ENCODE measurements around the gene IGFL2. TPM values are rescaled to one million over a fixed set of nuclear protein-coding genes. Genes with fewer than 3 reads are reported as not detected.

Gene IGFL2
- total RNA-seq, 1 experiment from 2014 or later = not detected

DNA sequence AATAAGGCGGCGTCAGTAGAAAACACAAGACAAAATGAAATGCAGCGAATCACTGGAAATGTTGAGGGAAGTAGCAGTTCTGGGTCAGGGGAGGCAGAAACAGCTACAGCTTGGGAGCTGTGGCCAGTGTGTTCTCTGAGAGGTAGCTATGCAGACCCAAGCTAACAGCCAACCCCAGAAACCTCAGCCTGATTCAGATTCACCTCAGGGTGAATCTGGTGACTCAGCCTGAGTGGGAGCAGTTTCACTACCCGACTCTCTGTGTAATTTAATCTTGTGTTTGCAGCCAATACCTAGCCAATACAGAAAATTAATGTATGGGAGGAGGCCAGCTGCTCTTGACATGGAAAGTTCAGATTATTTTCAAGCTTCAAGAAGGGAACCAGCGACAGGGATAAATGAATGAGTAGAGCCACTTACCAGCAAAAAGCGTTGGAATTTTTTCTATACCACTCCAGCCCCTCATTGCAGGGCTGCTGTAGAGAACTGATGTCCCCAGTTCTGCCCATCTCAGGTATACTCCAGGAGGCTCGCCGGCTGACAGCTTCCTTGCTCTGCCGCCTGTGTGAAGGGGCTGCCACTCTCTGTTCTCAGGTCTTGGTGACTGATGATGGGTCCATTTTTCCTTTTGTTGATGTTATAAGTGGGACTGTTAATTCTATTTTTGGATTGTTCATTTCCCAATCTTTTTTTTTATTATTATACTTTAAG, 32.5 kb upstream of the IGFL2 start:
- in situ Hi-C loops (cut with HindIII; ENCODE audit: low pct_unique_long_range_greater_than_20kb, low sequenced_read_pairs) = no loop called here
- ATAC-seq = peak; percentile 78; the same call in 1 of the 2 replicates
- CTCF ChIA-PET = interaction anchor here (1.0 kb wide), 1 partner anchor 37 kb away, joined by 3 read pairs; no protein-coding TSS in a partner anchor

DNA sequence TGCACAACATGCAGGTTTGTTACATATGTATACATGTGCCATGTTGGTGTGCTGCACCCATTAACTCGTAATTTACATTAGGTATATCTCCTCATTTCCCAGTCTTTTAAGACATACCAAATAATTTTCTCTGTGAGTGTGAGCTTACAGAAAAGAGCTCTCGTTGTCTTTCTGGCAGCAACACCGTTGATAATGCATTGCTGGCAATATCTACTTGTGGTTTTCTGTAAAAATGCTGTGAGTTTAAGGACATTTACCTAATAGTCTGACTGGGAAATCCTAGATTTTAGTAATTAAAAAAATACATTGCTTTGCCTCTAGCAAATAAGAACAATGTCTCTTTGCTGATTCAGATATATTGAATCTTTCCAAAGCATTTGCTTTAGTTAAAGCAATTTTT, 31.9 kb upstream of the IGFL2 start:
- intact Hi-C loops (cut with micrococcal nuclease; ENCODE audit: unreplicated experiment) (no loop called here), in situ Hi-C loops (cut with HindIII; ENCODE audit: low pct_unique_long_range_greater_than_20kb, low sequenced_read_pairs) (no loop called here)
- no peak overlapping the region for H3K4me3 ChIP-seq (ENCODE audit: low read depth in 2 of 2, low read length in 2 of 2)
- BruUV-seq (replicated peaks) = no TSS peak
- CTCF ChIA-PET = interaction anchor here (1.0 kb wide), 1 partner anchor 38 kb away, joined by 3 read pairs; no protein-coding TSS in a partner anchor
- TF ChIP-seq SIN3A (IDR thresholded peaks at IDR 0.05; ENCODE audit: borderline replicate concordance, insufficient read depth, low read depth, low read length) = no peak
- TF ChIP-seq, protein P1, sequence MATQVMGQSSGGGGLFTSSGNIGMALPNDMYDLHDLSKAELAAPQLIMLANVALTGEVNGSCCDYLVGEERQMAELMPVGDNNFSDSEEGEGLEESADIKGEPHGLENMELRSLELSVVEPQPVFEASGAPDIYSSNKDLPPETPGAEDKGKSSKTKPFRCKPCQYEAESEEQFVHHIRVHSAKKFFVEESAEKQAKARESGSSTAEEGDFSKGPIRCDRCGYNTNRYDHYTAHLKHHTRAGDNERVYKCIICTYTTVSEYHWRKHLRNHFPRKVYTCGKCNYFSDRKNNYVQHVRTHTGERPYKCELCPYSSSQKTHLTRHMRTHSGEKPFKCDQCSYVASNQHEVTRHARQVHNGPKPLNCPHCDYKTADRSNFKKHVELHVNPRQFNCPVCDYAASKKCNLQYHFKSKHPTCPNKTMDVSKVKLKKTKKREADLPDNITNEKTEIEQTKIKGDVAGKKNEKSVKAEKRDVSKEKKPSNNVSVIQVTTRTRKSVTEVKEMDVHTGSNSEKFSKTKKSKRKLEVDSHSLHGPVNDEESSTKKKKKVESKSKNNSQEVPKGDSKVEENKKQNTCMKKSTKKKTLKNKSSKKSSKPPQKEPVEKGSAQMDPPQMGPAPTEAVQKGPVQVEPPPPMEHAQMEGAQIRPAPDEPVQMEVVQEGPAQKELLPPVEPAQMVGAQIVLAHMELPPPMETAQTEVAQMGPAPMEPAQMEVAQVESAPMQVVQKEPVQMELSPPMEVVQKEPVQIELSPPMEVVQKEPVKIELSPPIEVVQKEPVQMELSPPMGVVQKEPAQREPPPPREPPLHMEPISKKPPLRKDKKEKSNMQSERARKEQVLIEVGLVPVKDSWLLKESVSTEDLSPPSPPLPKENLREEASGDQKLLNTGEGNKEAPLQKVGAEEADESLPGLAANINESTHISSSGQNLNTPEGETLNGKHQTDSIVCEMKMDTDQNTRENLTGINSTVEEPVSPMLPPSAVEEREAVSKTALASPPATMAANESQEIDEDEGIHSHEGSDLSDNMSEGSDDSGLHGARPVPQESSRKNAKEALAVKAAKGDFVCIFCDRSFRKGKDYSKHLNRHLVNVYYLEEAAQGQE (IDR thresholded peaks at IDR 0.05; ENCODE audit: insufficient read depth in 1 of 2, low read depth in 2 of 2, low read length in 1 of 2) = no peak
- TF ChIP-seq, protein P2, sequence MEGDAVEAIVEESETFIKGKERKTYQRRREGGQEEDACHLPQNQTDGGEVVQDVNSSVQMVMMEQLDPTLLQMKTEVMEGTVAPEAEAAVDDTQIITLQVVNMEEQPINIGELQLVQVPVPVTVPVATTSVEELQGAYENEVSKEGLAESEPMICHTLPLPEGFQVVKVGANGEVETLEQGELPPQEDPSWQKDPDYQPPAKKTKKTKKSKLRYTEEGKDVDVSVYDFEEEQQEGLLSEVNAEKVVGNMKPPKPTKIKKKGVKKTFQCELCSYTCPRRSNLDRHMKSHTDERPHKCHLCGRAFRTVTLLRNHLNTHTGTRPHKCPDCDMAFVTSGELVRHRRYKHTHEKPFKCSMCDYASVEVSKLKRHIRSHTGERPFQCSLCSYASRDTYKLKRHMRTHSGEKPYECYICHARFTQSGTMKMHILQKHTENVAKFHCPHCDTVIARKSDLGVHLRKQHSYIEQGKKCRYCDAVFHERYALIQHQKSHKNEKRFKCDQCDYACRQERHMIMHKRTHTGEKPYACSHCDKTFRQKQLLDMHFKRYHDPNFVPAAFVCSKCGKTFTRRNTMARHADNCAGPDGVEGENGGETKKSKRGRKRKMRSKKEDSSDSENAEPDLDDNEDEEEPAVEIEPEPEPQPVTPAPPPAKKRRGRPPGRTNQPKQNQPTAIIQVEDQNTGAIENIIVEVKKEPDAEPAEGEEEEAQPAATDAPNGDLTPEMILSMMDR (IDR thresholded peaks at IDR 0.05) = no peak
- TF ChIP-seq POLR2AphosphoS5 (IDR thresholded peaks at IDR 0.05; ENCODE audit: low read depth, low read length) = no peak
- TF ChIP-seq TCF7L2 (IDR thresholded peaks at IDR 0.05; ENCODE audit: low read depth, low read length) = no peak
- no peaks in the 10 kb centered on the region; the same call in 1 of the 2 replicates for H3K4me1 ChIP-seq (ENCODE audit: control insufficient read depth, insufficient read depth, low read length)
- H3K27ac ChIP-seq (ENCODE audit: low read length) = no peak overlapping the region
- DNase-seq (ENCODE audit: low read depth, low spot score) (no peak), ATAC-seq (no peak)
- H3K27me3 ChIP-seq (ENCODE audit: control insufficient read depth, insufficient read depth, low read length) = peaks cover 2% of the 10 kb centered on the region; the same call in 1 of the 2 replicates
- H3K36me3 ChIP-seq (ENCODE audit: control insufficient read depth, insufficient read depth, low read length) = no peaks in the 10 kb centered on the region
- H3K9me3 ChIP-seq (ENCODE audit: control insufficient read depth, insufficient read depth, low read depth, low read length) = no peaks in the 10 kb centered on the region
- POLR2A ChIA-PET = interaction anchor here (0.6 kb wide), 1 partner anchor 706 kb away, joined by 3 read pairs; no protein-coding TSS in a partner anchor

More for the DNA sequence above, 32.5 kb upstream of the IGFL2 start:
- no peak overlapping the region for H3K27ac ChIP-seq (ENCODE audit: low read length)
- POLR2A ChIA-PET = interaction anchor here (0.6 kb wide), 1 partner anchor 706 kb away, joined by 3 read pairs; no protein-coding TSS in a partner anchor
- peaks cover 2% of the 10 kb centered on the region for H3K27me3 ChIP-seq (ENCODE audit: control insufficient read depth, insufficient read depth, low read length)
- no peaks in the 10 kb centered on the region for H3K9me3 ChIP-seq (ENCODE audit: control insufficient read depth, insufficient read depth, low read depth, low read length)
- BruUV-seq (replicated peaks) = no TSS peak
- DNase-seq (ENCODE audit: low read depth, low spot score) = no peak
- intact Hi-C loops (cut with micrococcal nuclease; ENCODE audit: unreplicated experiment) = no loop called here
- TF ChIP-seq POLR2AphosphoS5 (IDR thresholded peaks at IDR 0.05; ENCODE audit: low read depth, low read length) = no peak
- no peak for TF ChIP-seq SIN3A (IDR thresholded peaks at IDR 0.05; ENCODE audit: borderline replicate concordance, insufficient read depth, low read depth, low read length)
- no peak for TF ChIP-seq TCF7L2 (IDR thresholded peaks at IDR 0.05; ENCODE audit: low read depth, low read length)
- TF ChIP-seq, protein P1 (IDR thresholded peaks at IDR 0.05; ENCODE audit: insufficient read depth in 1 of 2, low read depth in 2 of 2, low read length in 1 of 2) = no peak
- TF ChIP-seq, protein P2 (IDR thresholded peaks at IDR 0.05) = no peak
- no peaks in the 10 kb centered on the region; the same call in 1 of the 2 replicates for H3K4me1 ChIP-seq (ENCODE audit: control insufficient read depth, insufficient read depth, low read length)
- H3K4me3 ChIP-seq (ENCODE audit: low read depth in 2 of 2, low read length in 2 of 2) = no peak overlapping the region
- H3K36me3 ChIP-seq (ENCODE audit: control insufficient read depth, insufficient read depth, low read length) = no peaks in the 10 kb centered on the region

Data from Panc1 (cell line).